ENCODE measurements around the gene PDE4D. TPM values are rescaled to one million over a fixed set of nuclear protein-coding genes. Genes with fewer than 3 reads are reported as not detected.

The PDE4D gene
- total RNA-seq, 2 experiments from 2014 or later, result 164 to 175 TPM

DNA sequence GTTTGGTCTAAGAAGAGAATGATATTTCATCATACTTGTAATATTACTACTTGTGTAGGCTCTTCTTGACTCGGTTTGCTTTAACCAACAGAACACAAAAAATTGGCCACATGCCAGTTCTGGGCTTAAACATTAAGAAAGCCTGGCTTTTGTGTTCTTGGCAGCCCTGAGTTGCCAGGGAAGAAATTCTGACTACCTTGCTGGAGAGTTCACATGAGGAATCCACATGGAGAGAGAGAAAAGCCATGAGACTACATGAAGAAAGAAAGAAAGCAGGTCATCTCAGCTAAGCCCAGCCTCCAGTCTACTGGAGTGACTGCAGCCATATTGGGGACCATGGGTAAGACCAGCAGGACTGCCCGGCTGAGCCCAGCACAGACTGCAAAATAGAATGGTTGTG, 785.8 kb downstream of the PDE4D start:
- ChIA-PET CTCF (no interaction called here), POLR2A (no interaction called here)
- H3K4me3 Mint-ChIP-seq, result no peak overlapping the region
- DNase-seq (no peak), ATAC-seq (ENCODE audit: poor library complexity) (no peak)
- TF ChIP-seq, protein P1, sequence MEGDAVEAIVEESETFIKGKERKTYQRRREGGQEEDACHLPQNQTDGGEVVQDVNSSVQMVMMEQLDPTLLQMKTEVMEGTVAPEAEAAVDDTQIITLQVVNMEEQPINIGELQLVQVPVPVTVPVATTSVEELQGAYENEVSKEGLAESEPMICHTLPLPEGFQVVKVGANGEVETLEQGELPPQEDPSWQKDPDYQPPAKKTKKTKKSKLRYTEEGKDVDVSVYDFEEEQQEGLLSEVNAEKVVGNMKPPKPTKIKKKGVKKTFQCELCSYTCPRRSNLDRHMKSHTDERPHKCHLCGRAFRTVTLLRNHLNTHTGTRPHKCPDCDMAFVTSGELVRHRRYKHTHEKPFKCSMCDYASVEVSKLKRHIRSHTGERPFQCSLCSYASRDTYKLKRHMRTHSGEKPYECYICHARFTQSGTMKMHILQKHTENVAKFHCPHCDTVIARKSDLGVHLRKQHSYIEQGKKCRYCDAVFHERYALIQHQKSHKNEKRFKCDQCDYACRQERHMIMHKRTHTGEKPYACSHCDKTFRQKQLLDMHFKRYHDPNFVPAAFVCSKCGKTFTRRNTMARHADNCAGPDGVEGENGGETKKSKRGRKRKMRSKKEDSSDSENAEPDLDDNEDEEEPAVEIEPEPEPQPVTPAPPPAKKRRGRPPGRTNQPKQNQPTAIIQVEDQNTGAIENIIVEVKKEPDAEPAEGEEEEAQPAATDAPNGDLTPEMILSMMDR (IDR thresholded peaks at IDR 0.05), result no peak
- H3K27me3 Mint-ChIP-seq, result no peaks in the 10 kb centered on the region
- no peaks in the 10 kb centered on the region for H3K36me3 Mint-ChIP-seq (ENCODE audit: low read depth)
- Histone ChIP-seq H3K4me1 (ENCODE audit: insufficient read depth, low read length) (peaks cover 9% of the 10 kb centered on the region), H3K27ac (ENCODE audit: low read depth in 1 of 2, low read length in 2 of 2) (no peak overlapping the region), H3K27me3 (ENCODE audit: control insufficient read depth in 1 of 2, insufficient read depth in 2 of 2, low read length in 2 of 2) (no peaks in the 10 kb centered on the region), H3K4me3 (ENCODE audit: low read length) (no peak overlapping the region), H3K9me3 (ENCODE audit: control insufficient read depth in 1 of 2, insufficient read depth in 1 of 2, low read length in 2 of 2) (no peaks in the 10 kb centered on the region), H3K36me3 (ENCODE audit: insufficient read depth, low read length) (no peaks in the 10 kb centered on the region)
- H3K27ac Mint-ChIP-seq, result no peak overlapping the region
- intact Hi-C loops (cut with DNase I, micrococcal nuclease), result no loop called here
- peaks cover 12% of the 10 kb centered on the region for H3K4me1 Mint-ChIP-seq (ENCODE audit: low read depth)
- no peaks in the 10 kb centered on the region for H3K9me3 Mint-ChIP-seq

DNA sequence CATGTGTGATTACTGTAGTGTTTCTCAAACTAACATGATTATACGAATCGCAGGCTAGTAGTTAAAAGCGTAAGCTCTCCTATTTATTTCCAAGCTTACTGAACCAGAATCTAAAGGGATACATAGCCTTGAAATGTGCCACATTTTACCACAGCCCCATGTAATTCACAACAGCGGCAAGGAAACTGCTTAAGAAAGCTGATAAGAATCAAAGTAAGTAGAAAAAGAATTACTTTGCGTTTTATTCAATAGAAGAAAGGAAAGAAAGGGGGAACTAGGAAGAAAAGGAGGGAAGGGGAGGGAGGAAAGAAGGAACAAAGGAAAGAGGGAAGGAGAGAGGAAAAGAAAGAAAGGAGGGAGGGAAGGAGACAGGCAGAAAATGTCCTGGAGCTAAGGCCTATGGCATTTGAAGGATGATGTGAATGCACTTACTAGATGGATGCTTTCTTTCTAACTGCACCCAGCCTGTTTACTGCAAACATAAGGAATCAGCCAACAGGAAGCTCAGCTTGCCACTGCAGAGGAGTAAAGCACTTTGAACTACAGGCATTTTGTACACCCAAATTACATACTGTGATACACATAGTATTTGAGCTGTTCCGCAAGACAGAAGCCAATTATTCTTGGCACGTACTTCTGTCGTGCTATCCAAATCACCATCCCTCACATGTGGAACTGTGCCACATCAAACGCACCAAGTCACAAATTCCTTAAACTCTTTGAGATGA, 789.0 kb downstream of the PDE4D start:
- Histone ChIP-seq H3K4me1 (ENCODE audit: insufficient read depth, low read length) (peaks cover 14% of the 10 kb centered on the region), H3K4me3 (ENCODE audit: low read length) (no peak overlapping the region), H3K36me3 (ENCODE audit: insufficient read depth, low read length) (no peaks in the 10 kb centered on the region), H3K27me3 (ENCODE audit: control insufficient read depth in 1 of 2, insufficient read depth in 2 of 2, low read length in 2 of 2) (no peaks in the 10 kb centered on the region), H3K27ac (ENCODE audit: low read depth in 1 of 2, low read length in 2 of 2) (no peak overlapping the region), H3K9me3 (ENCODE audit: control insufficient read depth in 1 of 2, insufficient read depth in 1 of 2, low read length in 2 of 2) (no peaks in the 10 kb centered on the region)
- TF ChIP-seq, protein P1 (IDR thresholded peaks at IDR 0.05), result no peak
- ChIA-PET CTCF (interaction anchor here (1.0 kb wide), 1 partner anchor 42 kb away, joined by 3 read pairs; no protein-coding TSS in a partner anchor), POLR2A (interaction anchor here (0.6 to 1.1 kb wide), 4 partner anchors 10 to 29 kb away, joined by 3 to 7 read pairs (median 4); no protein-coding TSS in a partner anchor)
- Mint-ChIP-seq H3K9me3 (no peaks in the 10 kb centered on the region), H3K27me3 (no peaks in the 10 kb centered on the region), H3K4me1 (ENCODE audit: low read depth) (peaks cover 28% of the 10 kb centered on the region), H3K36me3 (ENCODE audit: low read depth) (no peaks in the 10 kb centered on the region), H3K4me3 (no peak overlapping the region), H3K27ac (no peak overlapping the region)
- intact Hi-C loops (cut with DNase I, micrococcal nuclease), result no loop called here
- ATAC-seq (ENCODE audit: poor library complexity) (peak; percentile 66), DNase-seq (no peak)

DNA sequence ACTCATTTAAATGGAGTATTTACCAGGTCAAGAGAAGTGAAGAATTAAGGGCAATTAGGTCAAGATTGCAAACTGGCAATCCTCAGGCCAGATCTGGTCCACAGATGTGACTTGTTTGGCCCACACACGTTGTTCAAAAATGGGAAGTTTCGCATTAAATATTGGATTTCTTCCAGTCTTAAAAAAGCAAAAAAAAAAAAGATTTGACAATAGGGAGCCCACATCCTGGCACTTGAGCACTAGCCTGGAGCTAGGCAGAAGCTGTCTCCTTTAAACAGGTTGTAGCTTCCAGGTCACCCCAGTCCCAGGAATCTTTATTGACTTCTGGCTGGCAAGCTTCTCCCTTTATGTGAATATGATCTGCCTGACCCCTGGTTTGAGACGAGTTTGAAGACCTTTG, 790.2 kb downstream of the PDE4D start:
- no peaks in the 10 kb centered on the region for H3K36me3 Mint-ChIP-seq (ENCODE audit: low read depth)
- intact Hi-C loops (cut with DNase I, micrococcal nuclease), result no loop called here
- H3K4me1 Mint-ChIP-seq (ENCODE audit: low read depth), result peaks cover 38% of the 10 kb centered on the region
- H3K36me3 ChIP-seq (ENCODE audit: insufficient read depth, low read length), result no peaks in the 10 kb centered on the region
- no peaks in the 10 kb centered on the region for H3K9me3 ChIP-seq (ENCODE audit: control insufficient read depth in 1 of 2, insufficient read depth in 1 of 2, low read length in 2 of 2)
- H3K27ac ChIP-seq (ENCODE audit: low read depth in 1 of 2, low read length in 2 of 2), result no peak overlapping the region
- no peaks in the 10 kb centered on the region for H3K27me3 ChIP-seq (ENCODE audit: control insufficient read depth in 1 of 2, insufficient read depth in 2 of 2, low read length in 2 of 2)
- TF ChIP-seq, protein P1 (IDR thresholded peaks at IDR 0.05), result no peak
- ChIA-PET CTCF (no interaction called here), POLR2A (interaction anchor here (0.7 to 1.1 kb wide), 2 partner anchors 21 to 24 kb away, joined by 3 to 4 read pairs; no protein-coding TSS in a partner anchor)
- no peak overlapping the region for H3K4me3 ChIP-seq (ENCODE audit: low read length)
- DNase-seq (no peak), ATAC-seq (ENCODE audit: poor library complexity) (no peak)
- H3K4me1 ChIP-seq (ENCODE audit: insufficient read depth, low read length), result peaks cover 18% of the 10 kb centered on the region
- H3K9me3 Mint-ChIP-seq, result no peaks in the 10 kb centered on the region
- no peak overlapping the region for H3K4me3 Mint-ChIP-seq
- no peak overlapping the region for H3K27ac Mint-ChIP-seq
- H3K27me3 Mint-ChIP-seq, result no peaks in the 10 kb centered on the region
